ENCODE results near the gene DOCK6.

DOCK6 gene, protein sequence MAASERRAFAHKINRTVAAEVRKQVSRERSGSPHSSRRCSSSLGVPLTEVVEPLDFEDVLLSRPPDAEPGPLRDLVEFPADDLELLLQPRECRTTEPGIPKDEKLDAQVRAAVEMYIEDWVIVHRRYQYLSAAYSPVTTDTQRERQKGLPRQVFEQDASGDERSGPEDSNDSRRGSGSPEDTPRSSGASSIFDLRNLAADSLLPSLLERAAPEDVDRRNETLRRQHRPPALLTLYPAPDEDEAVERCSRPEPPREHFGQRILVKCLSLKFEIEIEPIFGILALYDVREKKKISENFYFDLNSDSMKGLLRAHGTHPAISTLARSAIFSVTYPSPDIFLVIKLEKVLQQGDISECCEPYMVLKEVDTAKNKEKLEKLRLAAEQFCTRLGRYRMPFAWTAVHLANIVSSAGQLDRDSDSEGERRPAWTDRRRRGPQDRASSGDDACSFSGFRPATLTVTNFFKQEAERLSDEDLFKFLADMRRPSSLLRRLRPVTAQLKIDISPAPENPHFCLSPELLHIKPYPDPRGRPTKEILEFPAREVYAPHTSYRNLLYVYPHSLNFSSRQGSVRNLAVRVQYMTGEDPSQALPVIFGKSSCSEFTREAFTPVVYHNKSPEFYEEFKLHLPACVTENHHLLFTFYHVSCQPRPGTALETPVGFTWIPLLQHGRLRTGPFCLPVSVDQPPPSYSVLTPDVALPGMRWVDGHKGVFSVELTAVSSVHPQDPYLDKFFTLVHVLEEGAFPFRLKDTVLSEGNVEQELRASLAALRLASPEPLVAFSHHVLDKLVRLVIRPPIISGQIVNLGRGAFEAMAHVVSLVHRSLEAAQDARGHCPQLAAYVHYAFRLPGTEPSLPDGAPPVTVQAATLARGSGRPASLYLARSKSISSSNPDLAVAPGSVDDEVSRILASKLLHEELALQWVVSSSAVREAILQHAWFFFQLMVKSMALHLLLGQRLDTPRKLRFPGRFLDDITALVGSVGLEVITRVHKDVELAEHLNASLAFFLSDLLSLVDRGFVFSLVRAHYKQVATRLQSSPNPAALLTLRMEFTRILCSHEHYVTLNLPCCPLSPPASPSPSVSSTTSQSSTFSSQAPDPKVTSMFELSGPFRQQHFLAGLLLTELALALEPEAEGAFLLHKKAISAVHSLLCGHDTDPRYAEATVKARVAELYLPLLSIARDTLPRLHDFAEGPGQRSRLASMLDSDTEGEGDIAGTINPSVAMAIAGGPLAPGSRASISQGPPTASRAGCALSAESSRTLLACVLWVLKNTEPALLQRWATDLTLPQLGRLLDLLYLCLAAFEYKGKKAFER (N-terminal part only)

DNA sequence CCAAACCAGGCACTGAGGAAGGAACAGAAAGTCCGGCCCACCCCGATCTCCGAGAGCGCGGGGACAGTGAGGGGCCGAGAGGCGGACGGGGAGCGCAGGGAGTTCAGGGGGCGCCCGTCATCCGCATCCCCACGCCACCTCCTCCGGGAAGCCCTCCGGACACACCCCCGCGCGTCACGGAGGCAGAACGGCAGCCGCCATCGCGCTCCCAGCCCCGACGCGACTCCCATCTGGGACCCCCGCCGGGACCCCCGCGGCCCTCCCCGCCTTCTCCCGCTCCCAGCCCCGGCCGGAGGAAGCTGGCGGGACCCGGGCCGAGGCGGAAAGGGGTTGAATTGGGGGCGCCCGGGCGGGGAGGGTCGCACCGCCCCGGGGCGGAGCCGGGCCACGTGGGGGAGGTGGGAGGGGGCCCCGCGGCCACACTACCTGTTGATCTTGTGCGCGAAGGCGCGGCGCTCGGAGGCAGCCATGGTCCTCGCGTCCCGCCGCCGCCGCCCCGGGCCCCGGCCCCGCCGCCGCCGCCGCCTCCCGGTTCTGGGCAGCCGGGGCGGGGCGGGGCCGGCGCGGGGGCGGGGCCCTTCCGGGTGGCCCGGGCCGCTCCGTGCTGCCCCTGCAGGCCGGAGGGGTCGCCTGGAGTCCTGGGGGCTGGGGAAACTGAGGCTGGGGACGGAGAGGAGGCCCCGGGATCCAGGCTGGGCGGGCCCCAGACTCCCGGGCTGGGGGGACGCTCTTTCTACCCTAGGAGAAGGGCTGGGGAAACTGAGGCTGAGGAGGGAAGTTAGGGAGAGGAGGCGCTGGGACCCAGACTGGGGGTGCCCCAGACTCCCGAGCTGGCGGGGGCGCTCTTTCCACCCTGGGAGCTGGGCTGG is at the start of gene DOCK6:
DOCK6 (minus strand) TSS at position 554 of the 869 bp plus-strand sequence; CDS start at position 470, 84 bp downstream.
- no peak for DNase-seq (ENCODE audit: low spot score)

- DNase-seq (ENCODE audit: low spot score), result no peak
Measured at GRCh38 chr19:11306337-11306736, 44.0 kb upstream of the DOCK6 start.

DNA sequence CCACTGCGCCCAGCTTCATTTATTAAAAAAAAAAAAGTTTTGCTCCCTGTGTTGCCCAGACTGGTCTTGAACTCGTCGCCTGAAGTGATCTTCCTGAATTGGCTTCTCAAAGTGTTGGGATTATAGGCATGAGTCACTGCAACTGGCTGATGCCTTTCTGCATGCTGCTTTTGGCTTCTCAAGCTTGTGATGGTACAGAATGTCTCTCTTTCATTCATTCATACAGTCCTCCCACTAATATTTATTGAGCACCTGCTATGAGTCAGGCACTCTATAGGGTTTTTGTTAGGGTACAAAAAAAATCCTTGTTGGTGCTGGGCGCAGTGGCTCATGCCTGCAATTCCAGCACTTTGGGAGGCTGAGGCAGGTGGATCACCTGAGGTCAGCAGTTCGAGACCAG is 42.6 kb upstream of the DOCK6 start:
- no peak for DNase-seq (ENCODE audit: low spot score)

DNA sequence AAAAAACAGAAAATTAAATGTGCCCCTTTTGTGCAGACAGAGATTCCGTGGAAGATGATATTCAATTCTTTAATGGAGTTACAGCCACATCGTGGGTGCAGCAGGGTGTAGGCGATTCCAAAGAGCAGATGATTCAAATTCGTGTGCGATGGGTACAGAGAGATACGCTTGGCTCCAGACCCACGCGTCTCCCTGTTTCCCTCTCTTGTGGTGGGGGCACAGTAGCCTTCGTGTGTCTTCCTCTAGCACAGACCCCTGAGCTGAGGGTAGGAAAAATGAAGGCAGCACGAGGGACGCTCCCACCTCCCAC is 38.4 kb upstream of the DOCK6 start:
- DNase-seq (ENCODE audit: low spot score), result peak; percentile 61

DNA sequence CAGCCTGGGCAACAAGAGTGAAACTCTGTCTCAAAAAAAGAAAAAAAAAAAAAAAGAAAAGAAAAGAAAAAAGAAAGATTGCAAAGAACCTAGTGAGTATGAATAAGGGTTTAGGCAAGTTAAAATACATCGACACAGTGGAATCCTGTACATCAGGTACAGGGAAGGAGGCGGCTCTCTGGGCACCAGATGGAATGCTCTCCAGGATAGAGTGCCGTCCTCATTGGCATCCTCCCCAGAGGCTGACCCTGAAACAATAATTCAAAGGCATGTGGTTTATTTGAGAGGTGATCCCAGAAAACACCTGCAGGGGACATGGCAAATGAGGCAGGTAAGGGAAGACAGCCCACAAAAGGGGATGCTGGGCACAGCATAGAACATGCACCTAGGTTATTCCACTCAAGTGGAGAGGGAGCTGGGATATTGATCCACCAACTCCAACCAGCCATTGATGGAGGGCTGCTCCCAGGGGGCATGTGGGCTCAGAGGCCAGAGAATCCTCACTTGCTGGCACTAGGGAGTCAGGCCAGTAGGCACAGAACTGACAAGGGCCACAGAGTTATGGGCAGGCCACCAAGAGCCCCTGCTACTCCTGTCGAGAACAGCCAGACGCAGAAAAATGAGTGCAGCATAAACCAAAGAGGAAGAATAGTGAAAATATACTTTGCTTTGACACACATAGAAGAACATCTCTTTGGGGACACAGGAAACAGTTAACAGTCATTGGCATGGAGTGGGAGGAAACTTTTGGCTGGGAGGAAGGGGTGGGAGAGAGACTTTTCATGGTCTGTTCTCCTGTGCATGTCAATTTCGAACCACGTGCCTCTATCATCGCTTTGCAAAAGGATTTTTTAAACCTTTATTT is 37.9 kb upstream of the DOCK6 start:
- peak; percentile 44 for DNase-seq (ENCODE audit: low spot score)

GRCh38 chr19:11296264-11296663 is 33.9 kb upstream of the DOCK6 start:
- DNase-seq (ENCODE audit: low spot score), result no peak

DNA sequence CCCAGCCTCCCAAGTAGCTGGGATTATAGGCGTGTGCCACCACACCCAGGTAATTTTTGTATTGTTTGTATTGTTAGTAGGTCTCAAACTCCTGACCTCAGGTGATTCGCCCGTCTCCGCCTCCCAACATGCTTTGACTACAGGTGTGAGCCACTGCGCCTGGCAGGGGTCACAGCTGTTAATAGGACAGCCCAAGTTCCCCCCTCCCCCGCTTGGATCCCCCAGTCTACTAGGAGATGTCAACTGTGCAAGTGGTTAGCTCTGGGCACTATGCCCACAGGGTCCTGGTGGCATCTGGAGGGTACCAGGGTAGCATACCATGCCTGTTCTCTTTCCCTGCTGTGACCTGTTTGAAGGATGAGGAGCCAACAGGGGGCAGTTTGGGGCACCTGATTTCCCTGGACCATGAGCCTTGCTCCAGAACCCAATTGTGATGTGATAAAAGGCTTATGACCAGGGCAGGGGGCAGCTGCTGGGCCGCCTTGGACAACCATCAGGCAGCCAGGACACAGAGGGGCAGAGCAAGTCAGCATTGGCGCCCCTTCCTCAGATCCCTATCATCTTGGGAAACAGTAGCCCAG is 33.4 kb upstream of the DOCK6 start, which contains the start of gene TSPAN16:
TSPAN16 (plus strand) TSS at position 496 of the 581 bp plus-strand sequence. CDS start 138 bp downstream, outside the sequence.
- no peak for DNase-seq (ENCODE audit: low spot score)

DNA sequence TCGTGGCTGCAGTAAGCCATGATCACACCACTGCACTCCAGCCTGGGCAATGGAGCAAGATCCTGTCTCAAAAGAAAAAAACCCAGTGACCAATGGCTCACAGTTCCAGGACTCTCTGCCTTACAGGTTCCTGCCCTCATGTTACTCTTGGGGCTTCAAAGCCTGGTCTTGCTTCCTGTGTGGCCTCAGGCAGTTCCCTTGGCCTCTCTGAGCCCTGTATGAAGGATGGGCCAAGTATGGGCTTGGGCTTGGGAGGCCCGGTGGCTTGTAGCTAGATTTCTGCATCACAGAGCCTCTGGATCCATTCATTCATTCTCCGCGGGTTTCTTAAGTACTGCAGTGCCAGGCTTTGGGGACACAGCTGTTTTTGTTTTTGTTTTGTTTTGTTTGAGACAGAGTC is 32.9 kb upstream of the DOCK6 start:
- no peak for DNase-seq (ENCODE audit: low spot score)

GRCh38 chr19:11293433-11294389 is 31.4 kb upstream of the DOCK6 start:
- DNase-seq (ENCODE audit: low spot score), result peak; percentile 94

DNA sequence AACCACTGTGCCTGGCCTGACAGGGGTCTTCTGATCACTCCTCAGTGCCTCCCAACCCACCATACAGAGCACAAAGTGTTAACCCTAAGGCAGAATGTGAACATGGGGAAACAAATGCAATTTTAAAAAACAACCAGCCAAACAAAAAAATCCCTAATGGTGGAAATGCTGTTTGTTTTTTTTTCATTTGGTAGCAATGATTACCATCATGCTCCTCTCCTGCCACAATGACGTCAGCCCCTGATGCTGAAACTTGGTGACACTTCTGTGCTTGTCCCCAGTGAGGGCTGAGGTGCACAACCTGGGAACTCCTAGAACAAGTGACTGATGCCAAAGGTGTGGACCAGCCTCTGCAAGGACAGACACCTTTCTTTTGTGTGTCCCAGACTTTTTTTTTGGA is 29.7 kb upstream of the DOCK6 start:
- no peak for DNase-seq (ENCODE audit: low spot score)

- no peak for DNase-seq (ENCODE audit: low spot score)
Measured at GRCh38 chr19:11291415-11291814, 29.1 kb upstream of the DOCK6 start.

DNA sequence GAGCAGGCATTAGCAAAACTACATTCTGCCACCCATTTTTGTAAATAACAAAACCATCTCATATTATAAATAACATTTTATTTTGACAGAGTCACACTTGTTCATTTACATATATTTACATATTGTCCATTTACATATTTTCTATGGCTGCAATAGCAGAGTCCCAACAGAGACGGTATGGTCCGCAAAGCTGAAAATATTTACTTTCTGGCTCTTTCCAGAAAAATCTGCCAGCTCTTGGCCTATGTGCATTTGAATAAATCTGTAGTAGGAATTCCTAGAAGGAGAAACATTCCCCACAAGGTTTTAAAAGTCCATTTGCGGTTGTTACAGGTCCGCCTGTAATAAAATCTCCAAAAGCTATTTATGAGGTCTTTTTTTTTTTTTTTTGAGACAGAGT is 27.9 kb upstream of the DOCK6 start:
- DNase-seq (ENCODE audit: low spot score), result no peak

DNA sequence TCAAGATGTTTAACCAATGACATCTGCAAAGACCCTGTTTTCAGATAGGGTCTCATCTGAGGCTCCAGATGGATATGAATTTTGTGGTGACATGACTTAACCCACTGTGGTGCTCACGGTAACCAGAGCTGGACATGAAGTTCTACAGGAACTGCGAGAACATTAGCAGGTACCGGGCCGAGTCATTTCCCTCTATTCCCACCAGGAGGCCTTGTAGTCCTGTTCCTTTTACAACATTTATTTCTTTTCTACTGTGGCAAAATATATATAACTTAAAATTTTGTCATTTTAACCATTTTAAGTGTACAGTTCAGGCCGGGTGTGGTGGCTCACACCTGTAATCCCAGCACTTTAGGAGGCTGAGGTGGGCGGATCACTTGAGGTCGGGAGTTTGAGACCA is 26.0 kb upstream of the DOCK6 start:
- DNase-seq (ENCODE audit: low spot score), result no peak

DNA sequence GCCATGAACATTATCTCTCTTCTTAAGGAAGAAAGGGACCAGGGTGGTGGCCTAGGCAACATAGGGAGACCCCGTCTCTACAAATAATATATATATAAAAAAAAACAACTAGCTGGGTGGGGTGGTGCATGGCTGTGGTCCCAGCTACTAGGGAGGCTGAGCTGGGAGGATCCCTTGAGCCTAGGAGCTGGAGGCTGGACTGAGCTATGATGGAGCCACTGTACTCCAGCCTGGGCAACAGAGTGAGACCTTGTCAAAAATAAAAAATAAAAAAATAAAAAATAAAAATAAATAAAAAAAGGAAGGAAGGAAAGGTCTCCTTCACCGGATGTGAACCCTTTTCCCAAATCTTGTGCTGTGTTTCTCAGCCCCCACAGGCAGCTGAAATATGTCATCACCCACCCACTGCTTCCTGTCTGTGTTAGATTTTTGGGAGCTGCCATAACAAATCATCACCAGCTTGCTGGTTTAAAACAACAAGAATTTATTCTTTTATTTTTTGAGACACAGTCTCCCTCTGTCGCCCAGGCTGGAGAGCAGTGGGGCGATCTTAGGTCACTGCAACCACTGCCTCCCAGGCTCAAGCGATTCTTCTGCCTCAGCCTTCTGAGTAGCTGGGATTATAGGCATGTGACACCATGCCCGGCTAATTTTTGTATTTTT is 24.1 kb upstream of the DOCK6 start:
- peak; percentile 45 for DNase-seq (ENCODE audit: low spot score)

DNA sequence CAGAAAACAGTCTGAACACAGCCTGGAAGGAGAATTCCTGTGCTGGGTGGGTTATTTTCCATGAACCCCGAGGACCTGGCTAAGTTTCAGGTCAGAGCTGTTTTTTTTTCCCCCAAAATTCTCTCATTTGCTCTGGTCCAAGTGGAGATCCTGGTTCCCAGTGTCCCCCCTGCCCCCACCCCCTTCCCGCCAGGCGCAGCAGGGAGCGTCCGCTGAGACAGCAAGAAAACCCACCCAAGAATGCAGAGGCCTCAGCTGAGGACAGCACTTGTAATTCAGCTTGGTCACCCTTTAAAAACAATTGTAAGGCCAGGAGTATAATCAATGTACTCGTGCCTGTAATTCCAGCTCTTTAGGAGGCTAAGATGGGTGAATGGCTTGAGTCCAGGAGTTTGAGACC is 22.2 kb upstream of the DOCK6 start:
- no peak for DNase-seq (ENCODE audit: low spot score)

- no peak for DNase-seq (ENCODE audit: low spot score)
Measured at GRCh38 chr19:11281356-11282049, 19.2 kb upstream of the DOCK6 start.

DNA sequence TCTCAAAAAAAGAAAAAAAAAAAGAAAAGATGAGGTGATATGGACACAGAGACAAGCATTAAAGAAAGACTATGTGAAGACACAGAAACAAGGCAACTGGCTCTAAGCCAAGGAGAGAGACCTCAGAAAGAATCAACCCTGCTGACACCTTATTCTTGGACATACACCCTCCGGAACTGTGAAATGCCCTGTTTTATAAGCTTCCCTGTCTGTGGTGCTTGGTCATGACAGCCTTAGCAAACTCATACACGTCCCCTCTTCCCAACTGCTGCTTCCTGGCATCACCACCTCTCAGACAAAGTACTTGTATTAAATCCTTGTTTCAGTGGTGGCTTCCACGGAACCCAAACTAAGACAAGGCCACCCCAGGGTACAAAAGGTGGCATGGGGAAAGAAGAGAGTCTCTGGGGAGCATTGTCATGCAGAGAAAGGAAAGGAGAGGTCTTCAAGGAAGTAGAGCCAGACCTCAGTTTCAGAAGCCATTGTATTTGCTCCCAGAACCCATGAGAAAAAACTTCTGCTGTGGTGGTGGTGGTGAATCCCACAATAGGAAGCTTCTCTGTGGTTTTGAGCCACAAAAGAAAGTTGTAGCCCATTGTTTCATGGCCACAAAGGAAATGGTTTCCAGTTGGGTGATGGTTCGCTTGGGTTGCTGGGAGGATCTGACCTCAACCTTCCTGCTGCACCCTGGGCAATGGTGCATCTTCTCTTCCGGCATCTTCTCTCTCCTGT is 17.3 kb upstream of the DOCK6 start:
- no peak for DNase-seq (ENCODE audit: low spot score)
